GM19397 (cell line): ENCODE measurements around the gene GAK.

ENCODE experiments used
- ATAC-seq: cut with Tn5 transposase; IDR thresholded peaks from one replicate; pipeline ENCODE4 v1.9.1; 2021; ENCODE audit warnings: mild to moderate bottlenecking, moderate library complexity; ENCODE audit not compliant: unreplicated experiment

GAK gene

DNA sequence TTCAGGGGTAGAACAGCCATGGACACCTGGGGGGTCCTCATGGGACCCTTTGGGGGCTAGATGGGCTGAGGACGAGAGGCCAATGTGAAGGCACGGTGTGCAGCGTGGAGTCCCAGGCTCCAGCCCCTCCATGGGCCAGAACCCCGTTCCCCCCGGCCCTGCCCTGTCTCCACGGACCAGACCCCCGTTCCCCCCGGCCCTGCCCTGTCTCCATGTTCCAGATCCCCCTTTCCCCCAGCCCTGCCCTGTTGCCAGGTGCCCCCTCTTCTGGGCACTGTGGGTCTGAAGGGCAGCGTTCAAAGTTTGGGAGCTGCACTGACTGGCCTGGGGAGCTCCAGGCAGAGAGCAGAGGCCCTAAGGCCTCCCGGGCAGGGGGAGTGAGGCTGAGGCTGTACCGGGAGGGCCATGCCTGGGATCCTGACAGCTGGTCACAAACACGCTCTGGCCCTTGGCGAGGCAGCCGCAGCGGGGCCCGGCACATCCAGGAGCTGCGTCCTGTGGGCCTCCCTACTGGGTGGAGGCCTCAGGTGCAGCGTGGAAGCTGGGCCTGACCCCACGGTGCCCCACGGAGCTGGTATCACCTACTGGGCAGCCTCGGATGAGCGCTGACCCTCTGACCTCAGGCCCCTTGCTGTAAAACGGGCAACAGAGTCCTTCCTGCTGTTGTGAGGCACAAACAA is 32.4 kb upstream of the GAK start:
- no peak for ATAC-seq

DNA sequence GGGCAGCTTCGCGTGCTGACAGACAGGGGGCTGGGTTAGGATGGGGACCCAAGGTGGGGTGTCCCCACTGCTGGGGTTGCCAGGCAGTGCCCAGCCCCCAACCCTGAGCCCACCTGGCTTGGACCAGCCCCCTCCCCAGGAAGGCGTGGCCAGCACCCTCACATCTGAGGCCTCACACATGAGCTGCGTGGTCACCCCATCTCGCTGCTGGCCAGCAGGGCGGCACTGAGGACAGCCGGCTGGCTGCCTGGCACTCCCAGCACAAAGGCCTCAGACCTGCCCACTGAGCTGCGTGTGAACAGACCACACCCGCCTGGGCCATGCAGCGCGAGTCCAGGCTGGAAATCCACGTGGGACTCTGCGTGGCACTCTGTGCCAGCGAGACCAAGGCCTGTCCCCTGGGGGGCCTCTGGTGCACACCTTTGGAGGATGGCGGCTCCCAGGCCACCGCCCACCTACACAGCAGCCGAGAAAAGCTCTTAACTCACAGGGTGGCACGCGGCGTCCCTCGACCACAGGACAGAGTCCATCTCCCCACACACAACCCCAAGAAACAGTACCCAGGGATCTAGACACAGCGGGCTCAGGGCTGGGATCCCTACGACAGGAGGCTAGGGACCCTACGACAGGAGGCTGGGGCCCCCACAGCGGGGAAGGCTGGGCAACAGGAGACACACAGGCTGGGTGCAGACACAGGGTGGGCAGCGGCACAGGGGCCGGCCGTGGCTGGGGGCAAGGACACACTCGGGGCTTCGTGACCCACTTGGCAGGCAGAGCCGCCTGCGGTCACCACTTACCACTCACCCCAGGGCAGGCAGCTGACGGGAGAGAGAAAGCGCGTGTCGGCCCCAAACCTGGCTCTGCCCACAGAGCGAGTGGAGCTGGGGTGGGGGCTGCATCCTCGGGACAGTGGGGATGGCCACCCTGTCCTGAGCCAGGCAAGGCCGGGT is 31.4 kb upstream of the GAK start:
- no peak for ATAC-seq

DNA sequence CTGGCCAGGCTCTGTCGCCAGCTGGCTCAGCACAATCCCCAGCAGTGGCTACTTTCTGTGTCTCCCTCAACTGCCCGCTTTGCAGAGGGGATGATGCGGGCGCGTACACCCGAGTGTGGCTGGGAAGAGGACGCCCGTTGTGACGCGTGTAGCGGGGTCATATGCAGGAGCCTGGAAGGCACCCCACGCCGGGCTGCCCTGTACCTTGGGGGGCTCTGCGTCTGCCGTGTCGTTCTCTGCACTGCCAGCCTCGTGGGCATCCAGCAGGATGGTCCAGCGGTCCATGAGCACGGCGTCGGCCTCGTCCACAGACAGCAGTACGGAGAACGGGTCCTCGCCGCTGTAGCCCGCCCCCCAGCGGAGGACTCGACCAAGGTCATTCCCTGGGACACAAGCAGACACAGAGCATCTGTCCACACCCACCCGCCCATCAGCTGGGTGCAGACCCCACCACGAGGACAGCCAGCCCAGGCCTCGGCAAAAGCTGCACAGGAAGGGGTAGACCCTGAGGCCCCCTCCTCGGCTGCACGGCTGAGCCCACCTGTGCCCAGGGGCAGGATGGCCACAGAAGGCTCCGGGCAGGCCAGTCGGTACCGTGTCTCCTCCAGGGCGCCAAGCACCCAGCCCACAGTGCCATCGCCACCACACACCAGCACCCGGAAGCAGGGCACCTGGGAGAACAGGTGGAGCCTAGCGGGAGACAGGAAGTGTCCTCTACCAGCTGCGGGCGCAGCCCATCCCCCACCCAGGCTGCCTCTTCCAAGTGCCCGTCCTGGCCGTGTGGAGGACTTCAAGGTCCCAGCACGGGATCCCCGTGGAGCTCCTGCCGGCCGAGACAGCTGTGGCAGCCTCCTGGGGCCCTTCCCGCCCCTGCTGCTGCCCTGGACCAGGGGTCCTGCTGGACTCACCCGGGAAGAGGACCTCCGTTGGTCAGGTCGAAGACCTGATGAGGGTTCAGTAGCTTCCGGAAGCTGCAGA is 30.4 kb upstream of the GAK start:
- ATAC-seq = no peak

DNA sequence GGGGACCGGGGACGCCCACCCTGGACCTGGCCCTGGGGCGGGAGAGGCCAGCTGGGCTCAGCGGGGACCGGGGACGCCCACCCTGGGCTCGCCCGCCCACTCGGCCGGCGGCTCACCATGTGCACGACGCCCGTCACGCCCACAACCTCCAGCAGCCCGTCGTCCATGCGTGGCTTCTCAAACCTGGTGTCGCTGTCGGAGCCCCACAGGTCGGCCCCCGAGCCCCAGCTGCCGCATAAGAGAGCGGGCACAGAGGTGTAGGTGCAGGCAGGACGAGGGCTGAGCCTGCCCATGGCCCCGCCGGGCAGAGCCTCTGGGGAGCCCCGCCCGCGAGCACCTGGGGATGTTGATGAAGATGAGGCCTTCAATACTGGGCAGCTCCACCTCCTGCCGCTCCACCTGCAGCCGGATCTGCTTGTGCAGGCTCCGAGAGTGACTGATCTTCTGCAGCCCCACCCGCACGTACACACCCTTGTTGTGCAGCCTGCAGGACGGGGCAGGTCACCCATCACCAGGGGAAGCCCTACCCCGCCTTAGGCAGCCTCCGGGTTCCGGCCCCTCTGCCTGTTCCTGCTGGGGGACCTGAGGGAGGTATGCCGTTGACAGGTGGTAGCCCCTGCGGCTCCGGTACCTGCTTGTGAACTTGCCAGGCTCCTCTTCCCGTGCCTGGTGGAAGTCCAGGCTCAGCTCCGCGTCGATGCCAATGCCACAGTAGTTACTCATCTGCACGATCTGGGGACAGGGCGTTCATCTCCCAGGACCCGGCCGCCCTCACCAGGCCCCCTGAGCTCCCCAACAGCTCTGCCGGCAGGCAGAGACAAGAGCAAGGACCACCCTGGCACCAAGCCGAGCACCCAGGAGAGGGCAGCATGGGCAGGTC is 29.5 kb upstream of the GAK start:
- ATAC-seq = no peak

DNA sequence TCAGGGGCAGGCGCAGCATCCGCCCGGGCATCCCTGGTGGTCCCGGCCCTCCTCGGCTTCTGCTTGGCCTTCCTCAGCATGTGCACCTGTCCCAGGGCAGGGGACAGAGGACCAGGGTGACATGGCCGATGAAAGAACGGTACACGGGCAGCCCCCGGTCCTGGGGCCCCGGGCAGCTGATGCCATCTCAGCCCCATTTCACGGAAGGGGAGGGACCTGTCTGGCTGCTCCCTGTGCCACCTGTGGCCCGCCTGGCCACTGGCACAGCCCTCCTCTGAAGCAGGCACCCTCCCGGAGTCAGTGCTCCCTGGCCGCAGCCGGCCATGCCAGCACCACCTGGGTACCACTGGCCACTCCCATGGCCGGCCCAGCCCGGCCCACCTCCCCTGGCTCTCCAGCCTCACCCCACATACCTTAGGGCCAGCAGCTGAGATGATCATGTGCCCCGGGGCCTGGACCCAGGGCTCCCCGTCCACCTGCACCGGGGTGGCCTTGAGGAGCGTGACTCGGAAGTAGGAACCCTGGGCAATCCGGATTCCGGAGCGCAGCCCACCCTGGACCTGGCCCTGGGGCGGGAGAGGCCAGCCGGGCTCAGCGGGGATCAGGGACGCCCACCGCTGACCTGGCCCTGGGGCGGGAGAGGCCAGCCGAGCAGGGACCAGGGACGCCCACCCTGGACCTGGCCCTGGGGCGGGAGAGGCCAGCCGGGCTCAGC is 28.7 kb upstream of the GAK start:
- no peak for ATAC-seq

DNA sequence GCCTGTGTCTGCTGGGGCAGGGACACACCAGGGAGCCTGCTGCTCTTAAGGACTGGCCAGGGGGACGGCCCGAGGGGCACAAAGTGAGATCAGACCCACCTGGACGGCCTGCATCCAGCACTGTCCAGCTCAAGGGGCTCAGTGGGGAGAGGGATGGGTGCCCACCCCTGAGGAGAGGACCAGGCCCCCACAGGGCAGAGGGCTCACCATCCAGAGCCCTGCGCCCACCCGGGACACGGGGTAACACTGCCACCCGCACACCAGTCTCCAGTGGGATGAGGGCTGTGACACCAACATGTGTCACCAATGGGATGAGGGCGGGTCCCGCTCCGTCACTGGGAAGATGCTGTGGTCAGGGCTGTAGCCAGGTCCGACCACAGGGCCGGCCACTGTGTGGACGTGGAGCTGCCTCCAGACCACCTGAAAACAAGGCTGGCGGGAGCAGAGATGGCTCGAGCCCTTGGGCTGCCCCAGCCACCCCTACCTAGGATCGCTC is 28.1 kb upstream of the GAK start:
- no peak for ATAC-seq

DNA sequence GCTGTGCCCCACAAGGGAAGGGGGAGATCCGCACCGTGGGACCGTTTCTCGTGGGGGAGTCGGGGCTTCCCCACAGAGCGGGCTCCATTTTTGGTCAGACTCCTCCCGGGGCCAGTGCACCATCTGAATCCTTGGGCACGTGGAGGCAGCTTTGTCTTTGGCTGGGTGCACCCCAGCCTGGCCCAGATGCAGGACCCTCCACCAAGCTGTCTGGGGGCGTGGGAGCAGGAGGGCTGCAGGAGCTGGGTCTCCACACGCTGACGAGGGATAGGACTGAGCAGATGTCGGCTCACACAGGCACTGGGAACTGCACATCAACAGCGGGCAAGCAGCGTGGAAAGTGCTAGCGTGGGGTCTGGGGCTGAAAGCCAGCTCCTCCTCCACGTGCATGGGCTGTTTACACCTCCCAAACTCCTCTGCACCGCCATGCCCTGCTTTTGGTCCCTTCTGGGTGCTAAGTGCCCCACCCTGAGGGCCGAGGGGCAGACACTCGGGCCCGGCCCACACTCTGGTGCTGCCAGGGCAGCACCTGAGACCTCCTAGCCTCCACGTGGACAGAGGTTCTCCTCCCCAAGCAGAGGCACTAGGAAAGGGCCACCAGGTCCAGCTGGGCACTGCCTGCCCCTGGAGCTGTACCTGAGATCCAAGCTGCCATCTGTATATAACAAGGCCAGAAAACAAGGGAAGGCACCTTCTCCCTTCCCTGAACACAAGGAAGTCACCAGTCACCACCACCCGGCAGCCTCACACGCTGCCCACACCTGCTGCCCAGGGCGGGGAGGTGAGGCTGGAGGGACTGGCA is 27.4 kb upstream of the GAK start:
- no peak for ATAC-seq

DNA sequence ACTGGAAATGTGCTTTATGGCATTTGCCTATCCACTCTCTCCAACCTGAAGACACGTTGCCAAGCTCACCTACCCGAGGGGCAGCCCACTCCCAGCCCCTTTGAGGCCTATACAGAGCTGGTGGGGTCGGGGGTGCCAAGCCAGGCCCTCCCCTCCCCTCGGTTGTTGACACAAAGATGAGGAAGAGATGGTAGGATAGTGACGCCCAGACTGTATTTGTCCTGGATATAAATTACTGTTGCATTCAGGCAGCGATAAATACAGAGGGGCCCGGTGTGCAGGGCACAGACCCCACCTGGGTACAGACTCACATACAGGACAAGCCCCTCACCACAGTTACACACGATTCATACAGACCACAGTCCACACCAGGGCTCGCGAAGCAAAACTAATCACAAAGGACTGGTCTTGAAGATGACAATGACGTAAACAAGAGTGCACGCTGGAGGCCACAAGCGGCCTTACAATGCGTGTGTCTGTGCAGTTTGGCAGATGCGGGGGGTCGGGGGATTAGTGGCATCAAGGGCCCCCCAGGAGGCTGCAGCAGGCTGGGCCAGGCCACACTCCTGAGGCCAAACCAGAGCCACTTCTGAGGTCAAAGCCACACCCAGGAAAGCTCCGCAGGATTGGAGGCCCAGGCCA is 26.7 kb upstream of the GAK start:
- no peak for ATAC-seq

DNA sequence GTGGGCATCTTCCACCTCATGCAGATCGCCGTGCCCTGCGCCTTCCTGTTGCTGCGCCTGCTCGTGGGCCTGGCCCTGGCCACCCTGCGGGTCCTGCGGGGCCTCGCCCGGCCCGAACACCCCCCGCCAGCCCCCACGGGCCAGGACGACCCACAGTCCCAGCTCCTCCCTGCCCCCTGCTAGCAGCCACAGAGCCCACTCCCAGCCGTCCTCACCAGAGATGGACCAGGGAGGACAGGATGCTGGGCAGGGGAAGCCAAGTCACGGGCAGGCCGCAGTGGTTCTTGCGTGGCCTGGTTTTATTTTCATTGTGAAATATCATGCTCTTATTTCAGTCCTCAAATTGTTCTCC is 26.2 kb upstream of the GAK start:
- ATAC-seq = no peak

DNA sequence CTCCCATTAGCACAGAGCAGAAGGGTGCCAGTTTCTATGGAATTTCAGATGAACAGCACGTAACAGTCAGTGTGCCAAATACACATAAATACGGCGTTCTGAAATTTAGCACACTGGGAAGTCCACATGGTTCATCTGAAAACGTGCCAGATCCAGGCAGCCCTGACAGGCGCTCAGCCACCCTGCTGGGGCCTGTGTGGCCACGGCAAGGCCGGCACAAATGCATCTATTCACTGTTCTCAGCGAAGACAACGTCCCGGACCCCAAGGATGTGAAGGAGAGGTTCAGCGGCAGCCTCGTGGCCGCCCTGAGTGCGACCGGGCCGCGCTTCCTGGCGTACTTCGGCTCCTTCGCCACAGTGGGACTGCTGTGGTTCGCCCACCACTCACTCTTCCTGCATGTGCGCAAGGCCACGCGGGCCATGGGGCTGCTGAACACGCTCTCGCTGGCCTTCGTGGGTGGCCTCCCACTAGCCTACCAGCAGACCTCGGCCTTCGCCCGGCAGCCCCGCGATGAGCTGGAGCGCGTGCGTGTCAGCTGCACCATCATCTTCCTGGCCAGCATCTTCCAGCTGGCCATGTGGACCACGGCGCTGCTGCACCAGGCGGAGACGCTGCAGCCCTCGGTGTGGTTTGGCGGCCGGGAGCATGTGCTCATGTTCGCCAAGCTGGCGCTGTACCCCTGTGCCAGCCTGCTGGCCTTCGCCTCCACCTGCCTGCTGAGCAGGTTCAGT is 25.6 kb upstream of the GAK start:
- no peak for ATAC-seq

DNA sequence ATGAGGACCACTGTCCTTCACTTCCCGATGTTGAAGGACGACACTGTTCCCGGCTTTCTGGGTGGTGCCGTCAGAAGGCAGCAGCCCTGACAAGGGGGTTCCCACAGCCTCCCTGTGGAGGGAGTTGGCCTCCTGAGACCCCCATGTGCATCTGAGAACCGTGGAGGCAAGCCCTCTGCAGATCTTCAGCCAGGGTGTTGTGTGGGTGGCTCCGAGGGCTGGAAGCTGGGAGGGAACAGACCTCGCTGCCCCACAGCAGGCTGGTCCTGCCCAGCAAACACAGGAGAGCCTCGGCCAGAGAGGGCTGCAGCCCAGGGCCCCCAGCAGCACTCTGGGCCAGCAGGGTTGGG is 25.1 kb upstream of the GAK start:
- no peak for ATAC-seq

DNA sequence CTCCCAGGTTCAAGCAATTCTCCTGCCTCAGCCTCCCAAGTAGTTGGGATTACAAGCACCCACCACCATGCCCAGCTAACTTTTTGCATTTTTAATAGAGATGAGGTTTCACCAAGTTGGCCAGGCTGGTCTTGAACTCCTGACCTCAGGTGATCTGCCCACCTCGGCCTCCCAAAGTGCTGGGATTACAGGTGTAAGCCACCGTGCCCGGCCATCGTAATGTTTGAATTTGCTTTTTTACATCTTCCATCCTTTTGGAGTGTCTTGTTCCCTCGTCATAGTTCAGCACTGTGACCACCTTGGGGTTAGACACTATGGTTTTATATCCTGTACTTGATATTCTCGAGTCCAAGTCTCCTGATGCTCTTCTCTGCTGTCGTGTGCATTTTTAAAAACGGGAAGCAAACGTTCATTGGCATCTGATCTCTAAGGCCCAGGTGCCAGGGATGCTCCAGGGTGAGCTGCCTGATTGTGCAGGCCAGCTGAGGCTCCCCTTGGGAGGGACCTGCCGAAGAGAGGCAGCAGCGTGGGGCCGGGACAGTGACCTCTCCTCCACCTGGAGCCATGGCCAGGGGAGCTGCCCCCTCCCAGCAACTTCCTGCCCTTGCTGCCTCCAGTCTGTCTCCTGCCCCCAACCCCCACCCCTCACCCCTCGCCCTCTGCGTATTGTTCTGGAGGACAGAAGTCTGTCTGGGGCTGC is 24.6 kb upstream of the GAK start:
- ATAC-seq = no peak

DNA sequence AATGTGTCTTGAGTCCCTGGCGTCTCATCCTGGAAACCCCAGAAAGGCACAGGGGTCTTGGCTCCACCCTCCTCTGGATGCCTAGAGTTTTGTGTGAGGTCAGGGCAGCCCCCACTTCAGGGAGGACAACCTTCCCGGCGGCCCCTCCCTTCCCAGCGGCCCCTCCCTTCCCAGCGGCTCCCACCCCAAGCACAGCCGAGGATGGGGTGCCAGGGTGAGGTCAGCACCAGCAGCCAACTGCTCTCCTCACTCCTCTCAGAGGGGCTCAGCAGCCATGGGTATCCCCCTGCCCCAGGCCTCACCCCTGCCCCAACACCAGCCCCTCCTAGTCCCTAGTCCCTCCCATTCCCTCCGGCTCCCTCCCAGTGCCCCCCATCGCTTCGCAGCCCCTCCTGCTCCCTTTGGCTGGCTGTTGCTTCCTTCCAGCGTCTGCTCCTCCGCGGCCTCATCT is 23.8 kb upstream of the GAK start:
- ATAC-seq = no peak

DNA sequence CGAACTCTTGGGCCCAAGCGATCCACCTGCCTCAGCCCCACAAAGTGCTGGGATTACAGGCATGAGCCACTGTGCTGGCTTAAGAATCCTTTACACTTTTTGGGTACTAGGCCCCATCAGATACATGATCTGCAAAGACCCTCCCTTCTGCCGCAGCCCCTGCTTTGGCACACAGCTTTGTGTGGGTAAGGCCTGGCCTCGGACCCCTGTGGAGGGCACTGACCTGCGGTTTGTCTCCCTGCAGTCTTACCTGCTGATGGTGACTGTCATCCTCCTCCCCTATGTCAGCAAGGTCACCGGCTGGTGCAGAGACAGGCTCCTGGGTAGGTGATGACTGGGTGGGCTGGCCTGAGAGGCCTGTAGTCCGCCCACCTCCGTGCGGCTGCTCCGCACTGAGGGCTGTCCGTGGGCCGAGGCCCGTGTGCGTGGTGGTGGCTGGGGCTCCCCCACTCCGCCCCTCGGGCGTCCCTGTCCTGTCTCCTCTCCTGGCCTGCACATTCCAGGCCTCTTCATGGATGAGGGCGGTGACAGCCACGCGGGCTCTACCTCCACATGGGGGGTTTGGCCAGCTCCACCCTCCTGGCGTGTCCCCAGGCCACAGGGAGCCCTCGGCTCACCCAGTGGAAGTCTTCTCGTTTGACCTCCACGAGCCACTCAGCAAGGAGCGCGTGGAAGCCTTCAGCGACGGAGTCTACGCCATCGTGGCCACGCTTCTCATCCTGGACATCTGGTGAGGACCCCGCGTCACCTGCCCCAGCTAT is 23.2 kb upstream of the GAK start:
- no peak for ATAC-seq

DNA sequence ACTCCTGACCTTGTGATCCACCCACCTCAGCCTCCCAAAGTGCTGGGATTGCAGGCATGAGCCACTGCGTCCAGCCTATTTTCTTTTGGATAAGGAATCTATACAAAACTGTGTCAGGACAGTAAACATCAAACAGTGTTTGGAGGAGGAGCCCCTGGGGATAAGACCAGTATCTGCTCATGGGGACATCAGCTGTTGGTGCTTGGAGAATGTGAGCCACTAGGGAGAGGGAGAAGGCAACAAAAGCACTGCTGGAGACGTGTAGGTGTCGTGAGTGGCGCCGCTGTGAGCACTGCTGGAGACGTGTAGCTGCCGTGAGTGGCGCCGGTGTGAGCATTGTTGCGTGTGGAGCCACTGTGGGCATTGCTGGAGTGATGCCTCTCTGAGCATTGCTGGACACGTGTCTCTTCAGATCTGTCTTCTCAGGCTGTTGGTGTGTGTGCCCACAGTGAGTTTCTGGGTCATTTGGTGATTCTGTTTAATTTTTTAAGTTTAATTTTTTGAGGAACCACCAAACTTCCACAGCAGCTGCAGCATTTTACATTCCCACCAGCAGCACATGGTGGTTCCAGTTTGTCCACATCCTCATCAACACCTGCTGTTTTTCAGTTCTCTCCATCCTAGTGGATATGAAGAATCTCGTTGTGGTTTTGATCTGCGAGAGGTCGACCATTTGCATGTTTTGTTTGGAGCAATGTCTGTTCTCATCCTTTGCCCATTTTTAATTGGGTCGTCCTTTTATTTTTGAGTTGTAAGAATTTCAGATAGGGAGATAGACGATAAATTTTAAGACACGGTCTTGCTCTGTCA is 22.3 kb upstream of the GAK start:
- no peak for ATAC-seq
